Measurements from ENCODE around the gene KYNU. TPM values are rescaled to one million over a fixed set of nuclear protein-coding genes. Genes with fewer than 3 reads are reported as not detected.

The KYNU gene
- total RNA-seq, 1 donor from 2014 or later = not detected

GRCh38 chr2:142967060-142967459 is 89.6 kb downstream of the KYNU start:
- no peaks in the 10 kb centered on the region for H3K4me1 Mint-ChIP-seq (ENCODE audit: low read depth, unreplicated experiment)
- H3K27ac Mint-ChIP-seq (ENCODE audit: unreplicated experiment) = no peak overlapping the region
- no peak for TF ChIP-seq CTCF (IDR thresholded peaks at IDR 0.05; ENCODE audit: partially characterized antibody, unreplicated experiment)
- H3K36me3 Mint-ChIP-seq (ENCODE audit: unreplicated experiment) = no peaks in the 10 kb centered on the region
- H3K27me3 Mint-ChIP-seq (ENCODE audit: unreplicated experiment) = no peaks in the 10 kb centered on the region
- H3K9me3 Mint-ChIP-seq (ENCODE audit: unreplicated experiment) = no peaks in the 10 kb centered on the region
- no peak overlapping the region for H3K4me3 Mint-ChIP-seq (ENCODE audit: unreplicated experiment)
- DNase-seq = no peak

DNA sequence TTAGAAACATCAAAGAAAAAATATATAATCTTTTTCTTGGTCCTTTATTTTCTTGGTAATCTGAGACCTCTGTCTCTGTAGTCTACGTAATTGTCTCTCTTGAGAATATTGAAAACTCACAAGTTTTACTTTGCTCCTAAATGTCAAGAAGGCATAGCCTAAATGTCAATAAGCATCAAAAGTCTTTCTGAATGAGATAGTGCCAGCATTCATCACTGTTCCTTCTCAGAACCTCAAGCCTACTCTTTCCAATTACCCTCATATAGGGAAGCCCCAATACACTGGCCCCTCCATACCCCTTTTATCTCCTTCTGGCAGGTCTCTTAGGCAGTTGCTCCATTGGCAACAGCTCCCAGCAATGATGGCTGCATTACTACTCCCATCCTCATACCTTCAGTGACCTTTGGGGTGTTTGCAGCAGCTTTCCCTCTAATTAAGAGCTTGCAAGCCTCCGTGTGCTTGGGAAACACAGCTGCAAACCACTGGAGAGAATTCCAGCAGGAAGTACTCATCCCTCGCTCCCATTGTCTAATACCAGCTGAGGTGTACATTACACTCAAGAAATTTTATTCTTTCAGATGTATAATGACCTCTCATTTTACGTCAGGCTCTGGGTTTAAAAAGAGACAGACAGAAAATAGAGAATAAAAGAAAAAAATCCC is 95.8 kb downstream of the KYNU start:
- DNase-seq = no peak
- Mint-ChIP-seq H3K27me3 (ENCODE audit: unreplicated experiment) (peaks cover 4% of the 10 kb centered on the region), H3K9me3 (ENCODE audit: unreplicated experiment) (peaks cover 2% of the 10 kb centered on the region), H3K4me3 (ENCODE audit: unreplicated experiment) (no peak overlapping the region), H3K4me1 (ENCODE audit: low read depth, unreplicated experiment) (peaks cover 4% of the 10 kb centered on the region), H3K27ac (ENCODE audit: unreplicated experiment) (no peak overlapping the region), H3K36me3 (ENCODE audit: unreplicated experiment) (no peaks in the 10 kb centered on the region)
- TF ChIP-seq CTCF (IDR thresholded peaks at IDR 0.05; ENCODE audit: partially characterized antibody, unreplicated experiment) = no peak

GRCh38 chr2:142973822-142974207 is 96.4 kb downstream of the KYNU start:
- H3K27ac Mint-ChIP-seq (ENCODE audit: unreplicated experiment) = no peak overlapping the region
- peaks cover 4% of the 10 kb centered on the region for H3K4me1 Mint-ChIP-seq (ENCODE audit: low read depth, unreplicated experiment)
- peaks cover 2% of the 10 kb centered on the region for H3K9me3 Mint-ChIP-seq (ENCODE audit: unreplicated experiment)
- peaks cover 4% of the 10 kb centered on the region for H3K27me3 Mint-ChIP-seq (ENCODE audit: unreplicated experiment)
- no peak for DNase-seq
- TF ChIP-seq CTCF (IDR thresholded peaks at IDR 0.05; ENCODE audit: partially characterized antibody, unreplicated experiment) = no peak
- H3K36me3 Mint-ChIP-seq (ENCODE audit: unreplicated experiment) = no peaks in the 10 kb centered on the region
- H3K4me3 Mint-ChIP-seq (ENCODE audit: unreplicated experiment) = no peak overlapping the region

- TF ChIP-seq CTCF (IDR thresholded peaks at IDR 0.05; ENCODE audit: partially characterized antibody, unreplicated experiment) = no peak
- DNase-seq = no peak
- Mint-ChIP-seq H3K9me3 (ENCODE audit: unreplicated experiment) (peaks cover 2% of the 10 kb centered on the region), H3K4me3 (ENCODE audit: unreplicated experiment) (no peak overlapping the region), H3K27ac (ENCODE audit: unreplicated experiment) (no peak overlapping the region), H3K27me3 (ENCODE audit: unreplicated experiment) (peaks cover 4% of the 10 kb centered on the region), H3K36me3 (ENCODE audit: unreplicated experiment) (no peaks in the 10 kb centered on the region), H3K4me1 (ENCODE audit: low read depth, unreplicated experiment) (peaks cover 4% of the 10 kb centered on the region)
These were observed 97.0 kb downstream of the KYNU start for GRCh38 chr2:142974288-142975024.

GRCh38 chr2:142975239-142975638 is 97.8 kb downstream of the KYNU start:
- Mint-ChIP-seq H3K4me1 (ENCODE audit: low read depth, unreplicated experiment) (peaks cover 4% of the 10 kb centered on the region), H3K4me3 (ENCODE audit: unreplicated experiment) (no peak overlapping the region), H3K36me3 (ENCODE audit: unreplicated experiment) (no peaks in the 10 kb centered on the region), H3K27ac (ENCODE audit: unreplicated experiment) (no peak overlapping the region), H3K27me3 (ENCODE audit: unreplicated experiment) (peaks cover 4% of the 10 kb centered on the region), H3K9me3 (ENCODE audit: unreplicated experiment) (peaks cover 2% of the 10 kb centered on the region)
- no peak for DNase-seq
- TF ChIP-seq CTCF (IDR thresholded peaks at IDR 0.05; ENCODE audit: partially characterized antibody, unreplicated experiment) = no peak

Data from glutamatergic neuron (in vitro differentiated cells).